Measurements from ENCODE around the gene ELOVL6. TPM values are rescaled to one million over a fixed set of nuclear protein-coding genes. Genes with fewer than 3 reads are reported as not detected.

Gene ELOVL6
- total and polyA plus RNA-seq, 4 donors = 19.5 to 38.8 (median 37.5) TPM

GRCh38 chr4:110005461-110006056 lies 192.9 kb downstream of the ELOVL6 start:
- no peak for DNase-seq (ENCODE audit: low spot score)
- 9% methylated on average over 1 of the region's 1 CpG for WGBS

More at GRCh38 chr4:110005461-110006056, 192.9 kb downstream of the ELOVL6 start:
- Histone ChIP-seq H3K9me3 (ENCODE audit: control insufficient read depth in 4 of 4, low read length in 3 of 4) (no peaks in the 10 kb centered on the region), H3K27ac (ENCODE audit: low read depth in 1 of 2, low read length in 2 of 2) (no peak overlapping the region), H3K36me3 (ENCODE audit: control insufficient read depth in 4 of 4, insufficient read depth in 3 of 4, low read depth in 1 of 4, low read length in 3 of 4) (no peaks in the 10 kb centered on the region), H3K27me3 (ENCODE audit: control insufficient read depth in 4 of 4, insufficient read depth in 4 of 4, low read length in 3 of 4) (no peaks in the 10 kb centered on the region), H3K4me3 (ENCODE audit: low read depth in 1 of 3, low read length in 3 of 3) (no peak overlapping the region), H3K9ac (ENCODE audit: low read depth in 1 of 2, low read length in 2 of 2) (peak overlapping the region in 1 of 2 donors; percentile 34), H3K4me1 (ENCODE audit: control insufficient read depth in 4 of 4, insufficient read depth in 4 of 4, low read length in 3 of 4) (peaks cover 14 to 38% (median 33%) of the 10 kb centered on the region in 4 donors)
- TF ChIP-seq CTCF (IDR thresholded peaks at IDR 0.05; ENCODE audit: low read depth, low read length, missing input control) = peak; percentile 69
- peak; percentile 13 for TF ChIP-seq SP1 (IDR thresholded peaks at IDR 0.05)
- no peak for TF ChIP-seq MAX (IDR thresholded peaks at IDR 0.05)
- peak; percentile 91 to 96 for TF ChIP-seq RAD21 (IDR thresholded peaks at IDR 0.05)
- no peak for TF ChIP-seq TAF1 (conservative IDR thresholded peaks at IDR 0.05)
- TF ChIP-seq JUND (IDR thresholded peaks at IDR 0.05) = no peak
- no peak for TF ChIP-seq GABPA (IDR thresholded peaks at IDR 0.05 in 1 of 2, conservative IDR thresholded peaks at IDR 0.05 in 1 of 2)
- TF ChIP-seq, protein P1, sequence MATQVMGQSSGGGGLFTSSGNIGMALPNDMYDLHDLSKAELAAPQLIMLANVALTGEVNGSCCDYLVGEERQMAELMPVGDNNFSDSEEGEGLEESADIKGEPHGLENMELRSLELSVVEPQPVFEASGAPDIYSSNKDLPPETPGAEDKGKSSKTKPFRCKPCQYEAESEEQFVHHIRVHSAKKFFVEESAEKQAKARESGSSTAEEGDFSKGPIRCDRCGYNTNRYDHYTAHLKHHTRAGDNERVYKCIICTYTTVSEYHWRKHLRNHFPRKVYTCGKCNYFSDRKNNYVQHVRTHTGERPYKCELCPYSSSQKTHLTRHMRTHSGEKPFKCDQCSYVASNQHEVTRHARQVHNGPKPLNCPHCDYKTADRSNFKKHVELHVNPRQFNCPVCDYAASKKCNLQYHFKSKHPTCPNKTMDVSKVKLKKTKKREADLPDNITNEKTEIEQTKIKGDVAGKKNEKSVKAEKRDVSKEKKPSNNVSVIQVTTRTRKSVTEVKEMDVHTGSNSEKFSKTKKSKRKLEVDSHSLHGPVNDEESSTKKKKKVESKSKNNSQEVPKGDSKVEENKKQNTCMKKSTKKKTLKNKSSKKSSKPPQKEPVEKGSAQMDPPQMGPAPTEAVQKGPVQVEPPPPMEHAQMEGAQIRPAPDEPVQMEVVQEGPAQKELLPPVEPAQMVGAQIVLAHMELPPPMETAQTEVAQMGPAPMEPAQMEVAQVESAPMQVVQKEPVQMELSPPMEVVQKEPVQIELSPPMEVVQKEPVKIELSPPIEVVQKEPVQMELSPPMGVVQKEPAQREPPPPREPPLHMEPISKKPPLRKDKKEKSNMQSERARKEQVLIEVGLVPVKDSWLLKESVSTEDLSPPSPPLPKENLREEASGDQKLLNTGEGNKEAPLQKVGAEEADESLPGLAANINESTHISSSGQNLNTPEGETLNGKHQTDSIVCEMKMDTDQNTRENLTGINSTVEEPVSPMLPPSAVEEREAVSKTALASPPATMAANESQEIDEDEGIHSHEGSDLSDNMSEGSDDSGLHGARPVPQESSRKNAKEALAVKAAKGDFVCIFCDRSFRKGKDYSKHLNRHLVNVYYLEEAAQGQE (IDR thresholded peaks at IDR 0.05) = no peak
- peak in 1 of 2 donors; percentile 65 for TF ChIP-seq HNF4A (conservative IDR thresholded peaks at IDR 0.05)
- TF ChIP-seq HNF4G (IDR thresholded peaks at IDR 0.05) = no peak
- TF ChIP-seq YY1 (IDR thresholded peaks at IDR 0.05) = no peak
- no peak for TF ChIP-seq NR2F2 (IDR thresholded peaks at IDR 0.05)
- no peak for TF ChIP-seq EGR1 (IDR thresholded peaks at IDR 0.05; ENCODE audit: low read depth in 2 of 2)
- TF ChIP-seq, protein P2, sequence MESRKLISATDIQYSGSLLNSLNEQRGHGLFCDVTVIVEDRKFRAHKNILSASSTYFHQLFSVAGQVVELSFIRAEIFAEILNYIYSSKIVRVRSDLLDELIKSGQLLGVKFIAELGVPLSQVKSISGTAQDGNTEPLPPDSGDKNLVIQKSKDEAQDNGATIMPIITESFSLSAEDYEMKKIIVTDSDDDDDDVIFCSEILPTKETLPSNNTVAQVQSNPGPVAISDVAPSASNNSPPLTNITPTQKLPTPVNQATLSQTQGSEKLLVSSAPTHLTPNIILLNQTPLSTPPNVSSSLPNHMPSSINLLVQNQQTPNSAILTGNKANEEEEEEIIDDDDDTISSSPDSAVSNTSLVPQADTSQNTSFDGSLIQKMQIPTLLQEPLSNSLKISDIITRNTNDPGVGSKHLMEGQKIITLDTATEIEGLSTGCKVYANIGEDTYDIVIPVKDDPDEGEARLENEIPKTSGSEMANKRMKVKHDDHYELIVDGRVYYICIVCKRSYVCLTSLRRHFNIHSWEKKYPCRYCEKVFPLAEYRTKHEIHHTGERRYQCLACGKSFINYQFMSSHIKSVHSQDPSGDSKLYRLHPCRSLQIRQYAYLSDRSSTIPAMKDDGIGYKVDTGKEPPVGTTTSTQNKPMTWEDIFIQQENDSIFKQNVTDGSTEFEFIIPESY (IDR thresholded peaks at IDR 0.05) = no peak
- peak in 1 of 2 donors; percentile 58 for TF ChIP-seq RXRA (IDR thresholded peaks at IDR 0.05)
- TF ChIP-seq ATF3 (IDR thresholded peaks at IDR 0.05) = no peak
- TF ChIP-seq FOXA1 (IDR thresholded peaks at IDR 0.05) = no peak
